Mammary epithelial cell (primary cell): ENCODE data around the gene WDR88.

Source experiments
- CTCF ChIP-seq, 2 donors: IDR thresholded peaks in 1 of 2; conservative IDR thresholded peaks in 1 of 2; 2 replicates each; pipeline ENCODE4 v1.5.1; 2011 to 2012; ENCODE audit warnings: inconsistent platforms in 2 of 2, low read length in 2 of 2, mild to moderate bottlenecking in 2 of 2, control low read depth in 1 of 2, low read depth in 1 of 2; ENCODE audit not compliant: insufficient read depth in 1 of 2; ENCODE audit errors: extremely low read depth in 1 of 2
- EZH2 ChIP-seq: IDR thresholded peaks from 2 replicates; pipeline ENCODE4 v1.6.1; 2012; ENCODE audit warnings: low read length, inconsistent platforms, borderline replicate concordance

- TF ChIP-seq CTCF (conservative IDR thresholded peaks at IDR 0.05 in 1 of 2, IDR thresholded peaks at IDR 0.05 in 1 of 2; ENCODE audit: extremely low read depth in 1 of 2, insufficient read depth in 1 of 2, low read depth in 1 of 2, low read length in 2 of 2), result no peak
- TF ChIP-seq EZH2, result no peak
Measured at GRCh38 chr19:33130433-33130832, 1.5 kb upstream of the WDR88 start.
